ENCODE results near the gene LAMA2. TPM values are rescaled to one million over a fixed set of nuclear protein-coding genes. Genes with fewer than 3 reads are reported as not detected.

The LAMA2 gene
- total RNA-seq, 5 donors from 2014 or later (not counting 1 experiment from before 2014, with no cell fraction given), result 0.30 to 0.62 (median 0.45) TPM

- Histone ChIP-seq H3K27ac (ENCODE audit: low read length) (no peak overlapping the region), H3K9me3 (no peaks in the 10 kb centered on the region), H3K36me3 (ENCODE audit: control insufficient read depth in 2 of 2, extremely low read depth in 1 of 2, insufficient read depth in 1 of 2, low read length in 1 of 2) (no peaks in the 10 kb centered on the region), H3K4me3 (ENCODE audit: control insufficient read depth in 1 of 2, extremely low read depth in 1 of 2, low read length in 1 of 2) (no peak overlapping the region), H3K27me3 (replicated peaks in 1 of 2; ENCODE audit: control insufficient read depth in 2 of 2, extremely low read depth in 1 of 2, insufficient read depth in 2 of 2, low read length in 1 of 2) (no peaks in the 10 kb centered on the region), H3K4me1 (ENCODE audit: control insufficient read depth in 1 of 2, extremely low read depth in 1 of 2, insufficient read depth in 2 of 2, low read length in 2 of 2) (no peaks in the 10 kb centered on the region)
- Mint-ChIP-seq H3K4me1 (no peaks in the 10 kb centered on the region), H3K27ac (no peak overlapping the region), H3K36me3 (no peaks in the 10 kb centered on the region), H3K27me3 (peaks cover 0 to 6% of the 10 kb centered on the region in 2 donors), H3K9me3 (no peaks in the 10 kb centered on the region), H3K4me3 (no peak overlapping the region)
- ATAC-seq (replicated peaks in 1 of 4) (no peak), DNase-seq (no peak)
- ChIA-PET CTCF (no interaction called here), POLR2A (no interaction called here)
- 64% methylated on average over 2 of the region's 4 CpGs for WGBS (ENCODE audit: insufficient coverage)
Observed at GRCh38 chr6:129006724-129007514, 124.0 kb downstream of the LAMA2 start.

- H3K4me1 Mint-ChIP-seq, result no peaks in the 10 kb centered on the region
- H3K27me3 ChIP-seq (replicated peaks in 1 of 2; ENCODE audit: control insufficient read depth in 2 of 2, extremely low read depth in 1 of 2, insufficient read depth in 2 of 2, low read length in 1 of 2), result no peaks in the 10 kb centered on the region
- H3K36me3 ChIP-seq (ENCODE audit: control insufficient read depth in 2 of 2, extremely low read depth in 1 of 2, insufficient read depth in 1 of 2, low read length in 1 of 2), result no peaks in the 10 kb centered on the region
- DNase-seq (no peak), ATAC-seq (replicated peaks in 1 of 4) (no peak)
- H3K9me3 Mint-ChIP-seq, result no peaks in the 10 kb centered on the region
- H3K9me3 ChIP-seq, result no peaks in the 10 kb centered on the region
- H3K36me3 Mint-ChIP-seq, result no peaks in the 10 kb centered on the region
- ChIA-PET CTCF (no interaction called here), POLR2A (no interaction called here)
- WGBS (ENCODE audit: insufficient coverage), result 78% methylated on average over 1 of the region's 4 CpGs
- no peak overlapping the region for H3K4me3 Mint-ChIP-seq
- no peak overlapping the region for H3K27ac Mint-ChIP-seq
- H3K27ac ChIP-seq (ENCODE audit: low read length), result no peak overlapping the region
- peaks cover 0 to 6% of the 10 kb centered on the region in 2 donors for H3K27me3 Mint-ChIP-seq
- no peak overlapping the region for H3K4me3 ChIP-seq (ENCODE audit: control insufficient read depth in 1 of 2, extremely low read depth in 1 of 2, low read length in 1 of 2)
- H3K4me1 ChIP-seq (ENCODE audit: control insufficient read depth in 1 of 2, extremely low read depth in 1 of 2, insufficient read depth in 2 of 2, low read length in 2 of 2), result no peaks in the 10 kb centered on the region
Observed at GRCh38 chr6:129007701-129008373, 124.9 kb downstream of the LAMA2 start.

GRCh38 chr6:129008591-129008990, 125.7 kb downstream of the LAMA2 start:
- H3K4me3 Mint-ChIP-seq, result no peak overlapping the region
- no peak for DNase-seq
- Histone ChIP-seq H3K9me3 (no peaks in the 10 kb centered on the region), H3K4me3 (ENCODE audit: control insufficient read depth in 1 of 2, extremely low read depth in 1 of 2, low read length in 1 of 2) (no peak overlapping the region), H3K27ac (ENCODE audit: low read length) (no peak overlapping the region), H3K36me3 (ENCODE audit: control insufficient read depth in 2 of 2, extremely low read depth in 1 of 2, insufficient read depth in 1 of 2, low read length in 1 of 2) (no peaks in the 10 kb centered on the region), H3K27me3 (replicated peaks in 1 of 2; ENCODE audit: control insufficient read depth in 2 of 2, extremely low read depth in 1 of 2, insufficient read depth in 2 of 2, low read length in 1 of 2) (no peaks in the 10 kb centered on the region), H3K4me1 (ENCODE audit: control insufficient read depth in 1 of 2, extremely low read depth in 1 of 2, insufficient read depth in 2 of 2, low read length in 2 of 2) (no peaks in the 10 kb centered on the region)
- H3K36me3 Mint-ChIP-seq, result no peaks in the 10 kb centered on the region
- no peaks in the 10 kb centered on the region for H3K4me1 Mint-ChIP-seq
- POLR2A ChIA-PET, result no interaction called here
- WGBS (ENCODE audit: insufficient coverage), result no CpG with 5 or more reads among the region's 2 CpGs
- peaks cover under 1 to 6% of the 10 kb centered on the region in 2 donors for H3K27me3 Mint-ChIP-seq
- H3K27ac Mint-ChIP-seq, result no peak overlapping the region
- H3K9me3 Mint-ChIP-seq, result no peaks in the 10 kb centered on the region
- no peak for ATAC-seq (replicated peaks in 1 of 4)
- CTCF ChIA-PET, result no interaction called here

GRCh38 chr6:129009851-129010250, 126.9 kb downstream of the LAMA2 start:
- no peaks in the 10 kb centered on the region for H3K4me1 ChIP-seq (ENCODE audit: control insufficient read depth in 1 of 2, extremely low read depth in 1 of 2, insufficient read depth in 2 of 2, low read length in 2 of 2)
- H3K27me3 ChIP-seq (replicated peaks in 1 of 2; ENCODE audit: control insufficient read depth in 2 of 2, extremely low read depth in 1 of 2, insufficient read depth in 2 of 2, low read length in 1 of 2), result no peaks in the 10 kb centered on the region
- no peak for DNase-seq
- H3K36me3 ChIP-seq (ENCODE audit: control insufficient read depth in 2 of 2, extremely low read depth in 1 of 2, insufficient read depth in 1 of 2, low read length in 1 of 2), result no peaks in the 10 kb centered on the region
- H3K4me3 ChIP-seq (ENCODE audit: control insufficient read depth in 1 of 2, extremely low read depth in 1 of 2, low read length in 1 of 2), result no peak overlapping the region
- H3K4me3 Mint-ChIP-seq, result no peak overlapping the region
- H3K27me3 Mint-ChIP-seq, result peaks cover 3 to 6% of the 10 kb centered on the region in 2 donors
- H3K27ac Mint-ChIP-seq, result no peak overlapping the region
- CTCF ChIA-PET, result no interaction called here
- H3K4me1 Mint-ChIP-seq, result no peaks in the 10 kb centered on the region
- no peak overlapping the region for H3K27ac ChIP-seq (ENCODE audit: low read length)
- no peaks in the 10 kb centered on the region for H3K9me3 Mint-ChIP-seq
- WGBS (ENCODE audit: insufficient coverage), result no CpG with 5 or more reads among the region's 1 CpG
- H3K9me3 ChIP-seq, result no peaks in the 10 kb centered on the region
- POLR2A ChIA-PET, result no interaction called here
- no peaks in the 10 kb centered on the region for H3K36me3 Mint-ChIP-seq
- no peak for ATAC-seq (replicated peaks in 1 of 4)

GRCh38 chr6:129014302-129014701, 131.4 kb downstream of the LAMA2 start:
- Histone ChIP-seq H3K4me1 (ENCODE audit: control insufficient read depth in 1 of 2, extremely low read depth in 1 of 2, insufficient read depth in 2 of 2, low read length in 2 of 2) (no peaks in the 10 kb centered on the region), H3K9me3 (no peaks in the 10 kb centered on the region), H3K36me3 (ENCODE audit: control insufficient read depth in 2 of 2, extremely low read depth in 1 of 2, insufficient read depth in 1 of 2, low read length in 1 of 2) (no peaks in the 10 kb centered on the region), H3K27ac (ENCODE audit: low read length) (no peak overlapping the region), H3K27me3 (replicated peaks in 1 of 2; ENCODE audit: control insufficient read depth in 2 of 2, extremely low read depth in 1 of 2, insufficient read depth in 2 of 2, low read length in 1 of 2) (no peaks in the 10 kb centered on the region), H3K4me3 (ENCODE audit: control insufficient read depth in 1 of 2, extremely low read depth in 1 of 2, low read length in 1 of 2) (no peak overlapping the region)
- POLR2A ChIA-PET, result interaction anchor here in 1 of 2 donors (0.5 kb wide), 1 partner anchor 454 kb away, joined by 3 read pairs; no protein-coding TSS in a partner anchor
- DNase-seq (no peak), ATAC-seq (replicated peaks in 1 of 4) (no peak)
- CTCF ChIA-PET, result no interaction called here
- no peaks in the 10 kb centered on the region for H3K4me1 Mint-ChIP-seq
- H3K9me3 Mint-ChIP-seq, result peaks cover 0 to 4% (median 0%) of the 10 kb centered on the region in 3 donors
- no peak overlapping the region for H3K27ac Mint-ChIP-seq
- H3K27me3 Mint-ChIP-seq, result peaks cover 3 to 4% of the 10 kb centered on the region in 2 donors
- no peaks in the 10 kb centered on the region for H3K36me3 Mint-ChIP-seq
- WGBS (ENCODE audit: insufficient coverage), result no CpG with 5 or more reads among the region's 2 CpGs
- no peak overlapping the region for H3K4me3 Mint-ChIP-seq

GRCh38 chr6:129015721-129016120, 132.8 kb downstream of the LAMA2 start:
- no peaks in the 10 kb centered on the region for H3K4me1 ChIP-seq (ENCODE audit: control insufficient read depth in 1 of 2, extremely low read depth in 1 of 2, insufficient read depth in 2 of 2, low read length in 2 of 2)
- no peak overlapping the region for H3K27ac Mint-ChIP-seq
- WGBS (ENCODE audit: insufficient coverage), result no CpG with 5 or more reads among the region's 3 CpGs
- no peaks in the 10 kb centered on the region for H3K27me3 ChIP-seq (replicated peaks in 1 of 2; ENCODE audit: control insufficient read depth in 2 of 2, extremely low read depth in 1 of 2, insufficient read depth in 2 of 2, low read length in 1 of 2)
- H3K27me3 Mint-ChIP-seq, result peaks cover 3 to 4% of the 10 kb centered on the region in 2 donors
- H3K36me3 ChIP-seq (ENCODE audit: control insufficient read depth in 2 of 2, extremely low read depth in 1 of 2, insufficient read depth in 1 of 2, low read length in 1 of 2), result no peaks in the 10 kb centered on the region
- H3K4me3 ChIP-seq (ENCODE audit: control insufficient read depth in 1 of 2, extremely low read depth in 1 of 2, low read length in 1 of 2), result no peak overlapping the region
- H3K4me1 Mint-ChIP-seq, result no peaks in the 10 kb centered on the region
- no peak overlapping the region for H3K27ac ChIP-seq (ENCODE audit: low read length)
- H3K9me3 ChIP-seq, result no peaks in the 10 kb centered on the region
- CTCF ChIA-PET, result no interaction called here
- no peak overlapping the region for H3K4me3 Mint-ChIP-seq
- DNase-seq (no peak), ATAC-seq (replicated peaks in 1 of 4) (no peak)
- H3K36me3 Mint-ChIP-seq, result no peaks in the 10 kb centered on the region
- POLR2A ChIA-PET, result no interaction called here
- H3K9me3 Mint-ChIP-seq, result peaks cover 0 to 4% (median 0%) of the 10 kb centered on the region in 3 donors

All from T-cell (primary cell).